Measurements from ENCODE around the gene VPS8.
"Not testable (repeated sequence)": the region's sequence is repeated elsewhere in the genome, so short reads cannot be mapped to it uniquely, and the experiment has no call there.

- not testable (repeated sequence) for TF ChIP-seq CTCF, POLR2A (IDR thresholded peaks at IDR 0.05)
Measured at GRCh38 chr3:184954851-184955250, 142.9 kb downstream of the VPS8 start.
